HG02840 (cell line): ENCODE data around the gene CYTH2.

Experiments
- ATAC-seq: cut with Tn5 transposase; IDR thresholded peaks from one replicate; pipeline ENCODE4 v1.9.1; 2021; ENCODE audit warnings: mild to moderate bottlenecking, moderate library complexity, moderate number of reproducible peaks; ENCODE audit not compliant: unreplicated experiment, low FRiP score

CYTH2 gene

GRCh38 chr19:48491793-48492123, 22.6 kb downstream of the CYTH2 start:
- no peak for ATAC-seq

GRCh38 chr19:48492925-48493717, 24.0 kb downstream of the CYTH2 start:
- ATAC-seq: peak; percentile 50

DNA sequence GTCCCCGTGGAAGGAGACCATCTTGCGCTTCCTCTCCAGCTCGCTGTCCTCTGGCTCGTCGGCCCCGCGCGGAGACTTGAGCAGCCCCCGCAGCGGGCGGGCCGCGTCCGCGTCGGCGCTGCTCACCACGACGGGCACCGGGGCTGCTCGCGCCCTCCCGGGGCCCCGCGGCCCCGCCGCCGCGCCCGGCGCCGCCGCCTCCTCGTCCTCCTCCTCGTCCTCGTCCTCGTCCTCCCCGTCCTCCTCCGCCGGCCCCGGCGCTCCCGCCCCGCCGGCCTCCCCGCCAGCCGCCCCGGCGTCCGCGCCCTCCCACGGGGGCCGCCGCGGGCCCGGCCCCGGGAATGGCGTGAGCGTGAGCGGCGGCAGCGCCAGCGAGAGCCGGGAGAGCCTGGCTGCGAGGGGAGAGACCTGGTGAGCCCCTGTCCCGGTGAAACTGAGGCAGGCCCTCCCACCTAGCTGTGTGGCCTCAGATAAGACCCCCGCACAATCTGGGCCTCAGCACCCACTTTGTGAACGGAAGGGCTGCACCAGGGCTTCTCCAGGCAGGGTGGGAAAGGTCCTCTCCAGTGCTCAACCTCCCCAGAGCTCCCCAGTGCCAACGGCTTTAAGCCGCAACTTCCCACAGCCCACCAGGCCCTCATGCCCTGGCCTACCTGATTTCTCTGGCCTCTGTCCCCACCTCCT, 24.7 kb downstream of the CYTH2 start:
- ATAC-seq: peak; percentile 2

- no peak for ATAC-seq
These were observed 26.2 kb downstream of the CYTH2 start for GRCh38 chr19:48495396-48495795.

- ATAC-seq: no peak
These were observed 28.0 kb downstream of the CYTH2 start for GRCh38 chr19:48496959-48497727.

DNA sequence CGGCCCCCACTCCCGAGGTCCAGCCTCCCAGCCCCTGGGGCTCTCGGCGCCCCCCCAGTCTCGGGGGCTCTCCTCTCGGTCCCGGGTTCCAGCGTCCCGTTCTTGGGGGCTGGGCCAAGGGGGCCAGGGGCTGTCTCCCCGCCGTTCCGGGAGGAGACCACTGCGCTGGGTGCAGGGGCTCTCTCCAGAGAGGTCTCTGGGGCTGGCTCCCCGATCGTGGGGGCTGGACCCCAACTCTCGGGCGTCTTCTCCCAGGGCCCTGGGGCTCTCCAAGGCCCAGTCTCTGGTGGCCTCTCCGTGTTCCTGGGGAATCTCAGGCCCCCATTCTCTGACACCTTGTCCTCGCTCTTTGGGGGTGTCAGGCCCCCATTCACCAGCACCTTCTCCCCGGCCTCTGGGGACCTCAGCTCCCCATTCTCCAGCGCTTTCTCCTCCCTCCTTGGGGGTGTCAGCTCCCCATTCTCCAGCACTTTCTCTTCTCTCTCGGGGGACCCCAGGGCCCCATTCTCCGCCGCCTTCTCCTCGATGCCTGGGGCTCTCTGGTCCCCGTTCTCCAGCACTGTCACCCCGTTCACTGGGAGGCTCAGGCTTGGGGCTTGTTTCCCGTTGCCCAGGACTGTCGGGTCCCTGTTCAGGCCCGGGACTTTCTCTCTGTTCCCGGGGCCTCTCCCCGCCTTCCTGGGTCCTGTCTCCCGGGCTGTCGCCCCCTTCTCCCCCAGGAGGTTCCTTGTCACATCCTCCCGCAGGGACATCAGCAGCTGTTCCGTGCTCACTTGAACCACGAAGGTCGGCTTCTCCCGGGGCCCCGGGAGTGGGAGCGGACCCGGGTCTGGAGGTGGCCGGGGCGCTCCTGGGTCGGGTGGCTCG, 28.8 kb downstream of the CYTH2 start:
- no peak for ATAC-seq

- ATAC-seq: no peak
These were observed 29.6 kb downstream of the CYTH2 start for GRCh38 chr19:48498595-48499311.

DNA sequence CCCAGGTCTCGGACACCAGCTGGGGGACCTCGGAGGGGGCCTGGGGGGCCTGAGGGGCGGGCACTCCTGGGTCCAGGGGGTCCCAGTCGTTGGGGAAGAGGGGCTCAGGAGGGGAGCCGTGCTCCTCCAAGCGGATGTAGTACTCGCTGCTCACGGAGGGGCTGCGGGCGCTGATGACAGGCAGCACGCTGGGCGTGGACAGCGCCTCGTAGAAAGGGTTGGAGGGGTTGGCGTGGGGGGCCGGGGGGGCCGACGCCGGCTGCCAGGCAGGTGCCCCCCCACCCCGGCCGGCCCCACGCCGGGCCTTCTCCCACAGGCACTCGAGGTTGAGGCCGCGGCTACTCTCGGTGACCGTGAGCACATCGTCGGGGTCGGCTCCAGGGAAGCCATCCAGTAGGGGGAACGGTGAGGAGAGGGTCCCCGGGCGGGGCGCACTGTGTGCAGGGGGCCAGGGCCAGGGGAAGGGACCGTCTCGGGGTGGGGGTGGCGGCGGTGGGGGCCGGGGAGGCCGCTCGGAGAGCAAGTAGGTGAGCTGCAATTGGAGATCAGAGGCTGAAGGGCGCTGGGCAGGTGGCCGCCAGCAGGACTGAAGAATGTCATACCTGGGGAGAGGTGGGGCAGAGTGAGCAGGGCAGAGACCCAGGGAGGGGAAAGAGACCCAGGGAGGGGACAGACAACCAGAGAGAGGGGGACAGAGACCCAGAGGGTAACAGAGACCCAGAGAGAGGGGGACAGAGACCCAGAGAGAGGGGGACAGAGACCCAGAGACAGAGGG, 30.3 kb downstream of the CYTH2 start:
- ATAC-seq: no peak

DNA sequence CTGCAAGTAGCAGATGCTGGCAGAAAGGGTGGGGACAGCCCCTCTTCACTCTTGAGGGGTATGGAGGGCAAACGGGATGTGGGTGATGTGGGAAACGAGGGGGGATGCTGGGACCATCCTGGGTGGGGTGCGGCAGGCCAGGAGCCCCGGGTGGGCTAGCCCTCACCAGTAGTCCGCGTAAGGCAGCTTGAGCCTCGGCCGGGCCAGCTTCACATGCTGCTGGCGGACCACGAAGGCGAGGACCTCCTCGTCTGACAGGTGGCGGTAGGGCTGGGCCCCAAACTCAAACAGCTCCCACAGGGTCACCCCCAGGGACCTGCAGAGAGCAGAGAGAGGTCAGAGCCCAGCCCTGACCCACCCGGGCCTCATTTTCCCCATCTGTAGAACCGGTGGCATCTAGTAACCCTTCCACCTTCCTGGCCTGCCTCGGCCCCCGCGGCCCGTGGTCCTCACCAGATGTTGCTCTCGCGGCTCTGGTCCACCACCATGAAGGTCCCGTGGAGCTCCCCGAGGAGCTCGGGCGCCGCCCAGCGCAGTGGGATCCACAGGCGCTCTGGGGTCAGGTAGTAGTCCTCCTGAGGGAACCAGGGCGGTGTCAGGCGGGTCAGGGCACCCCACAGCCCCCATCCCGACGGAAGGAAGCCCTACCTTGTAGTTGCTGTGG, 31.8 kb downstream of the CYTH2 start:
- ATAC-seq: no peak

- ATAC-seq: no peak
These were observed 32.6 kb downstream of the CYTH2 start for GRCh38 chr19:48501494-48502349.

DNA sequence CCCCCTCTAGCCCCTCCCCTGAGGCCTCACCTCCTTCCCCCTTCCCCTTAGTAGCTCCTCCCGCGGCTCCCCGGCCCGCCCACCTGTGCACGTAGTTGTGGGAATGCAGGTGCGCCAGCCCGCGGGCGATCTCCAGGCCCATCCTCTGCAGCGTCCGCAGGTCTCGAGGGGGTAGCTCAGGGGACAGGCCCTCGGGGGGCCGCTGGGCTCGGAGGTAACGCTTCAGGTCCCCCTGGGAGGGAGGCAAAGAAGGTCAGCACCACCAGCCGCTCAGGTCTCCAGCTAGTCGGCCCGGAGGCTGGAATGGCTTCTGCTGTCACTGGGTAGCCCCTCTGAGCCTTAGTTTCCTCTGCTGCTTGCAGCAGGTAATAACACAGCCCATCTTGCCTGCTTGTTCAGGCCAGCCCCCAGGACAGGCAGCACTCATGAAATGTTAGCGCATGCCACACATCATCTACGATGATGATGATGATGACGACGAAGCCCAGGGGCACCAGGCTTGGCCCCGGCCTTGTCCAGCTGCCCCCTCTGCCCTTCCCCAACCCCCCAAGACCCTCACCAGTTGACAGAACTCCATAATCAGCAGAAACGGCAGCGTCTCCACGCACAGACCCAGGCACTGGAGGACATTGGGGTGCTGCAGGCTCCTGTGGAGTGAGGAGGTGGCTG, 33.3 kb downstream of the CYTH2 start:
- ATAC-seq: no peak

DNA sequence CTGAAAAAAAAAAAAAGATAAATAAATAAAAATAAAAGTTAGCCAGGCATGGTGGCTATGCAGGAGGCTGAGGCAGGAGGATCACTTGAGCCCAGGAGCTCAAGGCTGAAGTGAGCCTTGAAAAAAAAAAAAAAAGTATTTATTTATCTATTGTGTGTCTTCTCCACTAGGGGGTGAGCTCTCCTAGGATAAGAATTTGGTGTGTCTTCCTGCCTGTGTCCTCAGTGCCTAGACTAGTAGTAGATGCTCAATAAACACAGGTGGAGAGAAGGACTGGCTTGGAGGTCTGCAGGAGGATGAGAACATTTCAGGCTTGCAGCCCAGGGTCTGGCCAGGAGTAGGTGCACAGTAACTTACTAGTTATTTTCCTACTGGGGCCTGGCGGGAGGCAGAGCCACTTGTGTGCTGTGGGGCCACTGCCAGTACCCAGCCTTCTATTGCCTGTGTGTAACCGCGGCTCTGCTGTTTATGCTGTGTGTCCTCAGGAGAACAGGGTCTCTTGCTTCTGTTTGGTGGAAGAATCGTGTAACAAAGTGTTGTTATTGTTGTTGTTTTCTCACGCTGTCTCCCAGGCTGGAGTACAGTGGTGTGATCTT, 37.1 kb downstream of the CYTH2 start:
- no peak for ATAC-seq

DNA sequence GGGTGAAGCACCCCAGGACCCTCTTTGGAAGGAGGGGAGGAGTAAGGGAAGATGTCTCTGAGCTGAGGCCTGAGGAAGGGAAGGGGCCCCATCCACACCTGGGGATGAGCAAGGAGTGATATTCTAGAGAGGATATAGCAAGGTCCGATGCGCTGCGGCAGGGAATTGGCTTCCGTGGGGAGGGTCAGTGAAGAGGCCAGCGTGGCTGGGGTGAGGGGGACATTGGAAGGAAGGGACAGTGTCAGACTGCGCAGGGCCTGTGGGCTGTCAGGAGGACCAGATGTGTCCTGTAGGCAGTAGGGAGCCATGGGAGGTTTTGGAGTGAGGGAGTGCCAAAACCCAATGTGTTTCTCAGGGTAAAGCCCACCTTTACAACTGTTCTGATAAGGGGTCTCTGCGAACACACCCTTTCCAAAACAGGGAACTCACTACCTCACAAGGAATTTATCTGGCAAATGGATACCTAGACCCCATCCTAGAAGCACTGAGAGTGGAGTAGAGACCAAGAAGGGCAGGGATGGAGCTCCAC, 38.8 kb downstream of the CYTH2 start:
- no peak for ATAC-seq

DNA sequence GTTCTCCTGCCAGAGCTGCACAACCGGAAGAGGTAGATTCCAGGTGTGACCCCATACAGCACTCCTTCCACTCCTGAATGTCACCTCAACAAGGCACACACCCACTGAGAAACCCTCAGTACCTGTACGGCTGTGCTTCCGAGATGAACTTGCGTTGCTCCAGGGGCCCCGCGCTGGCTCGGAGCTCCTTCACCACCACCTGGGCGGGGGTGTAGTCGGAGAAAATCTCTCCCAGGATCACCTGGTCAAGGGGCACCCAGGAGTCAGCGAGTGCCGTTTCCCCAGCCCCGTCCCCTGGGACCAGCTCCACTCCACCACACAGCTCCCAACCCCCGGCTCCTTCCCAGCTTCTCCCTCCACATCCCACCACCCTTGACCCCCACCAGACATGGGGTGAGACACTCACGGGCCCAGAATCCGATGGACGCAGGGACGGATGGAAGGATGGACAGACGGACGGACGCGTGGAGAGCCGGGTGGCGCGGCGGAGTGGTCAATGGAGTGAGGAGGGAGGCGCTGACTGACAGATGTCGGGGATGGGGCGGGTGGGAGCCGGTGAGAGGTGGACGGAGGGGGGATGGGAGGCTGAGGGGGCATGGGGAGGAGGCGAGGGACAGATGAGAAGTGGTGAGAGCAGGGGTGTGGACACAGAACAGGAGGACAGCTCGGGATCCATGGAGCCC, 39.7 kb downstream of the CYTH2 start:
- ATAC-seq: no peak

DNA sequence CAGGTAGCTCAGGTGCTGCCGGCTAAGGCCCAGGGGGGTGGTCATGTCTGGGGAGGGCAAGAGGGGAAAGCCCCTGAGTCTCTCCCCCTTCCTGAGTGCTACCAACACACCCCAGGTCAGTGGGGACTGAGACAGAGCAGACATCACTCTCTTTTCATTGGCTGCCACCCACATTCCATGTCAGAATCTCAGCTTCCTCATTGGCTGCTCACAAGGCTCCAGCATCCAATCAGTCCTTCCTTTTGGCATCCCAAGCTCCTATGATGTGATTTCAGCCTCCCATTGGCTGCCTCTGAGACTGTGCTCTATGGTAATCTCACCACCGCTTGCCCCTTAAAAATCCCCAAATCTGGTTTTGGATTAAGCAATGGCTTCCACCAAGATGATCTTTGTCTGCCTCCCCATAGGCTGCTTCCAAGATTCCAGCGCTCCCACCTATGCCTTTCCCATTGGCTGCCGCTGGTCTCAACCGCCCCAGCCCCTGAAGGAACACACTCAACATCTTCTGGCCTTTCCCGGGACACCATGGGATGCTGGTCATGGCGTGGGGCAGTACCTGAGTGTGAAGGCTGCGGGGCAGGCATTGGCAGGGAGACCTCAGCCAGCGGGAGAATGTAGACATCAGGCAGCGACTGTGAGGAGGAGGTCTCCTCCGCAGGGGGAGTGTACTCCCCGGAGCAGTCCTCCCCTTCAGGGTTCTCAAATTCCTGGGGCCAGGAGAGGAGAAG, 40.5 kb downstream of the CYTH2 start:
- no peak for ATAC-seq
